Measurements from ENCODE around the gene LMX1B. TPM values are rescaled to one million over a fixed set of nuclear protein-coding genes. Genes with fewer than 3 reads are reported as not detected.

Gene LMX1B
- total and polyA plus RNA-seq, 2 of the 4 experiments (the other 2 are of a cell fraction), result not detected

GRCh38 chr9:126666155-126666803 lies 52.6 kb downstream of the LMX1B start:
- H4K91ac ChIP-seq (ENCODE audit: insufficient read depth, low read depth, low read length), result no peak overlapping the region
- in situ Hi-C loops (cut with MboI; ENCODE audit: low sequenced_read_pairs), result no loop called here
- peaks cover 62% of the 10 kb centered on the region for H3K27me3 ChIP-seq (ENCODE audit: control insufficient read depth, insufficient read depth, low read length)
- no peak overlapping the region for H4K5ac ChIP-seq (ENCODE audit: low read depth, low read length)
- H2BK5ac ChIP-seq (ENCODE audit: low read depth, low read length, poor library complexity, severe bottlenecking), result no peak overlapping the region
- BruUV-seq (replicated peaks), result no TSS peak
- ATAC-seq (ENCODE audit: low read depth), result no peak
- no peak overlapping the region for H3K18ac ChIP-seq (ENCODE audit: low read depth, low read length)
- H3K9ac ChIP-seq (ENCODE audit: low read depth, low read length), result no peak overlapping the region
- intact Hi-C loops (cut with micrococcal nuclease), result no loop called here
- no peak overlapping the region for H2BK15ac ChIP-seq (ENCODE audit: low read depth, low read length)
- H2AK9ac ChIP-seq (replicated peaks; ENCODE audit: low read depth, low read length, poor library complexity), result no peak overlapping the region
- no peak for DNase-seq
- H3K4me1 ChIP-seq (ENCODE audit: control insufficient read depth, insufficient read depth, low read length), result no peaks in the 10 kb centered on the region
- 73% methylated on average over 7 of the region's 13 CpGs; no CpG with 5 or more reads in 1 of the 2 experiments for WGBS, 2 experiments (ENCODE audit: extremely low coverage in 2 of 2, insufficient read length in 1 of 2)
- TF ChIP-seq CTCF (conservative IDR thresholded peaks at IDR 0.05; ENCODE audit: low read depth, low read length), result no peak
- TF ChIP-seq RFX5 (IDR thresholded peaks at IDR 0.05; ENCODE audit: low read depth, low read length), result no peak
- no peak for TF ChIP-seq MAZ (IDR thresholded peaks at IDR 0.05; ENCODE audit: borderline replicate concordance, low read depth, low read length)
- TF ChIP-seq SMC3 (IDR thresholded peaks at IDR 0.05; ENCODE audit: low read depth, low read length), result no peak
- TF ChIP-seq RCOR1 (IDR thresholded peaks at IDR 0.05; ENCODE audit: insufficient replicate concordance, low read length), result no peak
- no peak for TF ChIP-seq RAD21 (IDR thresholded peaks at IDR 0.05; ENCODE audit: low read length)
- TF ChIP-seq POLR2A (IDR thresholded peaks at IDR 0.05; ENCODE audit: low read depth, low read length), result no peak
- no peak for TF ChIP-seq MXI1 (IDR thresholded peaks at IDR 0.05; ENCODE audit: borderline replicate concordance, low read depth, low read length)
- no peak for TF ChIP-seq USF2 (IDR thresholded peaks at IDR 0.05; ENCODE audit: low read depth, low read length)
- TF ChIP-seq CHD1 (IDR thresholded peaks at IDR 0.05; ENCODE audit: low read depth, low read length), result no peak
- TF ChIP-seq MAFK (IDR thresholded peaks at IDR 0.05; ENCODE audit: low read depth, low read length), result no peak
- no peak for TF ChIP-seq FOS (IDR thresholded peaks at IDR 0.05; ENCODE audit: low read depth, low read length)
- TF ChIP-seq CEBPB (IDR thresholded peaks at IDR 0.05; ENCODE audit: low read depth, low read length), result no peak
- TF ChIP-seq BHLHE40 (IDR thresholded peaks at IDR 0.05; ENCODE audit: low read depth, low read length), result no peak
- TF ChIP-seq ELK1 (IDR thresholded peaks at IDR 0.05; ENCODE audit: borderline replicate concordance, low read depth, low read length), result no peak
- no peak for TF ChIP-seq NFE2L2 (IDR thresholded peaks at IDR 0.05; ENCODE audit: low read depth, low read length)
- no peak overlapping the region for H4K8ac ChIP-seq (ENCODE audit: low read depth in 2 of 2, low read length in 2 of 2)
- H3K23ac ChIP-seq (ENCODE audit: low read depth, low read length), result no peak overlapping the region
- H4K20me1 ChIP-seq (ENCODE audit: insufficient read depth, low read length), result no peaks in the 10 kb centered on the region
- ChIA-PET POLR2A (ENCODE audit: unreplicated experiment) (no interaction called here), CTCF (no interaction called here)
- no peak overlapping the region for H3K27ac ChIP-seq (ENCODE audit: insufficient read depth, low read length)
- no peaks in the 10 kb centered on the region for H3K79me1 ChIP-seq (ENCODE audit: low read depth in 1 of 2, low read length in 2 of 2)
- H2BK120ac ChIP-seq (ENCODE audit: low read depth, low read length), result no peak overlapping the region
- no peak overlapping the region for H3K4me2 ChIP-seq (ENCODE audit: low read depth, low read length)
- no peak overlapping the region for H2AK5ac ChIP-seq (ENCODE audit: low read depth, low read length)
- no peak overlapping the region for H2AFZ ChIP-seq (replicated peaks; ENCODE audit: low read length, poor library complexity)
- peaks cover 3% of the 10 kb centered on the region; the same call in 1 of the 2 replicates for H3K9me1 ChIP-seq (ENCODE audit: insufficient read depth, low read length)
- H3K4me3 ChIP-seq (ENCODE audit: insufficient read depth, low read depth, low read length), result no peak overlapping the region
- H2BK20ac ChIP-seq (ENCODE audit: low read depth, low read length), result no peak overlapping the region
- H3K9me3 ChIP-seq (ENCODE audit: control insufficient read depth, insufficient read depth, low read length), result no peaks in the 10 kb centered on the region
- dilution Hi-C loops (cut with HindIII; ENCODE audit: low sequenced_read_pairs, unreplicated experiment), result no loop called here
- H3K14ac ChIP-seq (replicated peaks; ENCODE audit: low read depth, low read length), result no peak overlapping the region
- H3K4ac ChIP-seq (ENCODE audit: low read depth, low read length), result no peak overlapping the region
- H3K36me3 ChIP-seq (ENCODE audit: control insufficient read depth, insufficient read depth, low read length), result no peaks in the 10 kb centered on the region
- H3K56ac ChIP-seq (ENCODE audit: extremely low read depth, insufficient read depth, low read length), result no peak overlapping the region

Data from IMR-90 (cell line).